H9 (cell line): ENCODE measurements around the gene SLC24A4. TPM values are rescaled to one million over a fixed set of nuclear protein-coding genes. Genes with fewer than 3 reads are reported as not detected.

Source experiments
- DNase-seq: peaks from one replicate; pipeline ENCODE4 v3.0.0-alpha.2; 2017
- H2AFZ ChIP-seq: one replicate; pipeline ENCODE4 v1.6.1; 2013; ENCODE audit warnings: mild to moderate bottlenecking, low read length, control low read depth, moderate library complexity
- H2AK5ac ChIP-seq: 2 replicates; pipeline ENCODE4 v1.6.1; 2013; ENCODE audit warnings: low read length, control low read depth, mixed read lengths; ENCODE audit not compliant: insufficient read length
- H2BK120ac ChIP-seq: one replicate; pipeline ENCODE4 v1.6.1; 2013; ENCODE audit warnings: low read depth, mild to moderate bottlenecking, low read length, control low read depth, inconsistent platforms; ENCODE audit not compliant: poor library complexity, severe bottlenecking
- H2BK12ac ChIP-seq: 2 replicates; pipeline ENCODE4 v1.6.1; 2013; ENCODE audit warnings: low read length, control low read depth, mixed read lengths, low read depth; ENCODE audit not compliant: insufficient read length
- H2BK15ac ChIP-seq: 2 replicates; pipeline ENCODE4 v1.6.1; 2013; ENCODE audit warnings: low read depth, low read length, control low read depth
- H2BK20ac ChIP-seq: one replicate; pipeline ENCODE4 v1.6.1; 2013; ENCODE audit warnings: low read depth, mild to moderate bottlenecking, low read length, control low read depth, inconsistent platforms; ENCODE audit not compliant: poor library complexity, severe bottlenecking
- H2BK5ac ChIP-seq: 2 replicates; pipeline ENCODE4 v1.6.1; 2013; ENCODE audit warnings: low read length, control low read depth, mixed read lengths; ENCODE audit not compliant: insufficient read length
- H3K14ac ChIP-seq: 2 replicates; pipeline ENCODE4 v1.6.1; 2013; ENCODE audit warnings: low read length, control low read depth; ENCODE audit not compliant: insufficient read depth
- H3K18ac ChIP-seq: 2 replicates; pipeline ENCODE4 v1.6.1; 2013; ENCODE audit warnings: low read depth, mild to moderate bottlenecking, mixed read lengths, low read length, control low read depth; ENCODE audit not compliant: insufficient read length
- H3K23ac ChIP-seq: 2 replicates; pipeline ENCODE4 v1.6.1; 2013; ENCODE audit warnings: low read length, control low read depth, mixed read lengths, low read depth; ENCODE audit not compliant: insufficient read length
- H3K23me2 ChIP-seq: 2 replicates; pipeline ENCODE4 v1.6.1; 2013; ENCODE audit warnings: low read depth, mild to moderate bottlenecking, mixed read lengths, low read length, control low read depth; ENCODE audit not compliant: insufficient read length, poor library complexity, severe bottlenecking
- H3K27ac ChIP-seq: 2 replicates; pipeline ENCODE4 v1.5.1; 2013; ENCODE audit warnings: low read length, control low read depth, mixed read lengths, low read depth; ENCODE audit not compliant: insufficient read length
- H3K27me3 ChIP-seq: 2 replicates; pipeline ENCODE4 v1.6.1; 2013; ENCODE audit warnings: low read length, control low read depth, inconsistent platforms; ENCODE audit not compliant: insufficient read depth
- H3K4ac ChIP-seq: 2 replicates; pipeline ENCODE4 v1.6.1; 2013; ENCODE audit warnings: low read depth, mild to moderate bottlenecking, control low read depth, inconsistent platforms, low read length, moderate library complexity
- H3K4me1 ChIP-seq: 2 replicates; pipeline ENCODE4 v1.6.1; 2013; ENCODE audit warnings: low read length, control low read depth, inconsistent platforms; ENCODE audit not compliant: insufficient read depth
- H3K4me2 ChIP-seq: 2 replicates; pipeline ENCODE4 v1.6.1; 2013; ENCODE audit warnings: low read length, control low read depth, mixed read lengths; ENCODE audit not compliant: insufficient read length, insufficient read depth
- H3K56ac ChIP-seq: 2 replicates; pipeline ENCODE4 v1.6.1; 2013; ENCODE audit warnings: low read depth, mild to moderate bottlenecking, mixed read lengths, low read length, control low read depth; ENCODE audit not compliant: insufficient read length
- H3K79me1 ChIP-seq: 2 replicates; pipeline ENCODE4 v1.6.1; 2013; ENCODE audit warnings: low read depth, mild to moderate bottlenecking, moderate library complexity, low read length, control low read depth, inconsistent platforms; ENCODE audit not compliant: insufficient read depth, poor library complexity, severe bottlenecking
- H3K79me2 ChIP-seq: 2 replicates; pipeline ENCODE4 v1.6.1; 2013; ENCODE audit warnings: low read length, control low read depth, inconsistent platforms; ENCODE audit not compliant: insufficient read depth
- H3K9ac ChIP-seq: 2 replicates; pipeline ENCODE4 v1.6.1; 2013; ENCODE audit warnings: low read length, control low read depth, mixed read lengths; ENCODE audit not compliant: insufficient read length; ENCODE audit errors: extremely low read depth
- H3K9me3 ChIP-seq: one replicate; pipeline ENCODE4 v1.6.1; 2013; ENCODE audit warnings: low read depth, low read length, inconsistent platforms; ENCODE audit not compliant: control insufficient read depth
- H3T11ph ChIP-seq: one replicate; pipeline ENCODE4 v1.6.1; 2013; ENCODE audit warnings: mild to moderate bottlenecking, low read length, control low read depth, inconsistent platforms
- H4K20me1 ChIP-seq: one replicate; pipeline ENCODE4 v1.6.1; 2013; ENCODE audit not compliant: control insufficient read depth, insufficient read length, insufficient read depth
- H4K5ac ChIP-seq: 2 replicates; pipeline ENCODE4 v1.6.1; 2013; ENCODE audit warnings: low read depth, mild to moderate bottlenecking, mixed read lengths, low read length, control low read depth; ENCODE audit not compliant: insufficient read length
- H4K8ac ChIP-seq: replicated peaks from 2 replicates; pipeline ENCODE4 v1.6.1; 2013; ENCODE audit warnings: low read length, control low read depth, mixed read lengths, low read depth; ENCODE audit not compliant: insufficient read length
- H4K91ac ChIP-seq: 2 replicates; pipeline ENCODE4 v1.6.1; 2013; ENCODE audit warnings: low read depth, mild to moderate bottlenecking, moderate library complexity, mixed read lengths, low read length, control low read depth; ENCODE audit not compliant: insufficient read length
- H3K27ac Mint-ChIP-seq, 3 experiments: 2 replicates in 2 of 3; 3 replicates in 1 of 3; pipeline ENCODE4 v1.8.0; 2020 to 2021; ENCODE audit warnings: mixed read lengths in 3 of 3, mild to moderate bottlenecking in 1 of 3, moderate library complexity in 1 of 3
- H3K27me3 Mint-ChIP-seq: 2 replicates; pipeline ENCODE4 v1.8.0; 2021; ENCODE audit warnings: low read depth, mild to moderate bottlenecking, moderate library complexity, mixed read lengths
- H3K36me3 Mint-ChIP-seq, 3 experiments: 2 replicates in 2 of 3; 3 replicates in 1 of 3; pipeline ENCODE4 v1.8.0; 2020 to 2021; ENCODE audit warnings: low read depth in 3 of 3, mixed read lengths in 3 of 3; ENCODE audit not compliant: insufficient read depth in 1 of 3
- H3K4me1 Mint-ChIP-seq, 2 experiments: 2 replicates each; pipeline ENCODE4 v1.8.0; 2020; ENCODE audit warnings: mixed read lengths in 2 of 2
- H3K4me3 Mint-ChIP-seq, 2 experiments: 2 replicates in 1 of 2; 3 replicates in 1 of 2; pipeline ENCODE4 v1.8.0; 2020 to 2021; ENCODE audit warnings: mild to moderate bottlenecking in 2 of 2, mixed read lengths in 2 of 2, moderate library complexity in 1 of 2
- H3K9me3 Mint-ChIP-seq, 2 experiments: 2 replicates in 1 of 2; 3 replicates in 1 of 2; pipeline ENCODE4 v1.8.0; 2020; ENCODE audit warnings: mild to moderate bottlenecking in 2 of 2, mixed read lengths in 2 of 2, moderate library complexity in 1 of 2
- CTCF ChIP-seq: fragments of 200-600 bp; sonication (generic); conservative IDR thresholded peaks from 3 replicates; pipeline ENCODE4 v1.8.0; 2021; ENCODE audit warnings: antibody characterized with exemption, mild to moderate bottlenecking
- WGBS: extraction: QIAGEN DNeasy Blood & Tissue Kit; methylation state at CpG from one replicate; pipeline ENCODE4 v1.1.7; 2013; ENCODE audit warnings: missing lambda C conversion rate, low lambda C conversion rate, mixed read lengths; ENCODE audit not compliant: insufficient read length; ENCODE audit errors: extremely low coverage; 5-methylcytosine and 5-hydroxymethylcytosine counted together
- total RNA-seq: library from RNA; stranded (reverse); gene quantifications from 2 replicates; pipeline ENCODE4 v1.2.1, GENCODE V29; 2021

SLC24A4 gene
- total RNA-seq, 1 experiment from 2014 or later = 0.24 TPM

GRCh38 chr14:92451755-92452154 is 128.8 kb downstream of the SLC24A4 start:
- H3K27ac ChIP-seq = no peak overlapping the region
- H4K91ac ChIP-seq = no peak overlapping the region
- no peak overlapping the region for H2BK15ac ChIP-seq
- Mint-ChIP-seq H3K27me3 (peaks cover 2% of the 10 kb centered on the region; the same call in 1 of the 2 replicates), H3K27ac (no peak overlapping the region; a peak in 1 of 7 replicates), H3K9me3 (no peaks in the 10 kb centered on the region), H3K4me1 (peaks cover 3 to 13% of the 10 kb centered on the region in 2 experiments), H3K36me3 (no peaks in the 10 kb centered on the region), H3K4me3 (no peak overlapping the region)
- no peaks in the 10 kb centered on the region for H3K9me3 ChIP-seq
- H3K4ac ChIP-seq = no peak overlapping the region
- H3K79me1 ChIP-seq = no peaks in the 10 kb centered on the region
- no peak overlapping the region for H2AFZ ChIP-seq
- no peak overlapping the region for H3K9ac ChIP-seq
- H3K14ac ChIP-seq = no peak overlapping the region; the same call in 1 of the 2 replicates
- H3K79me2 ChIP-seq = no peaks in the 10 kb centered on the region
- no CpG with 5 or more reads among the region's 5 CpGs for WGBS
- H3K18ac ChIP-seq = no peak overlapping the region
- no peak overlapping the region for H3K23ac ChIP-seq
- H2AK5ac ChIP-seq = no peak overlapping the region
- H2BK20ac ChIP-seq = no peak overlapping the region
- H4K5ac ChIP-seq = no peak overlapping the region
- H3K27me3 ChIP-seq = no peaks in the 10 kb centered on the region; the same call in 1 of the 2 replicates
- H3K23me2 ChIP-seq = no peaks in the 10 kb centered on the region
- no peaks in the 10 kb centered on the region for H4K20me1 ChIP-seq
- H2BK5ac ChIP-seq = no peak overlapping the region
- DNase-seq = no peak
- H4K8ac ChIP-seq = no peak overlapping the region
- H3K56ac ChIP-seq = no peak overlapping the region
- no peak overlapping the region for H2BK12ac ChIP-seq
- H3K4me1 ChIP-seq = no peaks in the 10 kb centered on the region
- no peak for TF ChIP-seq CTCF
- H3T11ph ChIP-seq = no peak overlapping the region
- H2BK120ac ChIP-seq = no peak overlapping the region
- H3K4me2 ChIP-seq = no peak overlapping the region
